ENCODE measurements around the gene PTDSS2. TPM values are rescaled to one million over a fixed set of nuclear protein-coding genes. Genes with fewer than 3 reads are reported as not detected.

The PTDSS2 gene
- total and polyA plus RNA-seq, 2 experiments from 2014 or later, result 22.7 to 145 TPM

DNA sequence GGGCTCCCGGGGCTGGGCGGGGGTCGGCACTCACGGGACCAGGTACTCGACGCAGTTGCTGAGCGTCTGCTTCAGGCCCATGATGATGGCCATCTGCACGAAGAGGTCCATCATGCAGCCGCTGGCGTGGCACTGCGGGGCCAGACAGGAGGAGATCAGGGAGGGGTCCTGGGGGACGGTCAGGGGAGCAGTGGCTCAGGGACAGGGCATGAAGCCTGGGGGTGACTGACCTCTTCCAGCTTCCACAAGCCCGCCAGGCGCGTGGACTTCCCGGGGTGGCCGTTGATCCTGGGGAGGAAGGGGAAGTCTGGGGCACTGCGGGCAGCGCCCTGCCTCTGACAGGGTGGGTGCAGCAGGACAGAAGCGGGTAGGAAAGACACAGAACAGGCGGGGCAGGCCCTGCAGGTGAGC is 29.2 kb upstream of the PTDSS2 start:
- Mint-ChIP-seq H3K4me1 (peaks cover 9% of the 10 kb centered on the region), H3K27ac (no peak overlapping the region), H3K9me3 (no peaks in the 10 kb centered on the region; the same call in 2 of the 3 replicates), H3K27me3 (ENCODE audit: insufficient read depth, low read depth, poor library complexity) (peaks cover 15% of the 10 kb centered on the region), H3K36me3 (ENCODE audit: low read depth) (no peaks in the 10 kb centered on the region), H3K4me3 (no peak overlapping the region)
- TF ChIP-seq ZNF331 (CRISPR knock-in tag; IDR thresholded peaks at IDR 0.05; ENCODE audit: low read depth) (no peak), NANOG (IDR thresholded peaks at IDR 0.05; ENCODE audit: borderline replicate concordance) (no peak), EZH2 (IDR thresholded peaks at IDR 0.05; ENCODE audit: low read depth, unreplicated experiment) (no peak), CREB1 (CRISPR knock-in tag; IDR thresholded peaks at IDR 0.05; ENCODE audit: low read depth) (no peak), POLR2AphosphoS5 (IDR thresholded peaks at IDR 0.05; ENCODE audit: low read depth) (no peak), CTCF (conservative IDR thresholded peaks at IDR 0.05; ENCODE audit: low read depth in 2 of 2) (no peak), STAT1 (IDR thresholded peaks at IDR 0.05; ENCODE audit: unreplicated experiment) (no peak), ZNF114 (CRISPR knock-in tag; IDR thresholded peaks at IDR 0.05) (no peak), JUNB (IDR thresholded peaks at IDR 0.05; ENCODE audit: unreplicated experiment) (no peak), EZH2phosphoT487 (IDR thresholded peaks at IDR 0.05; ENCODE audit: unreplicated experiment) (no peak)
- TF ChIP-seq, protein P1, sequence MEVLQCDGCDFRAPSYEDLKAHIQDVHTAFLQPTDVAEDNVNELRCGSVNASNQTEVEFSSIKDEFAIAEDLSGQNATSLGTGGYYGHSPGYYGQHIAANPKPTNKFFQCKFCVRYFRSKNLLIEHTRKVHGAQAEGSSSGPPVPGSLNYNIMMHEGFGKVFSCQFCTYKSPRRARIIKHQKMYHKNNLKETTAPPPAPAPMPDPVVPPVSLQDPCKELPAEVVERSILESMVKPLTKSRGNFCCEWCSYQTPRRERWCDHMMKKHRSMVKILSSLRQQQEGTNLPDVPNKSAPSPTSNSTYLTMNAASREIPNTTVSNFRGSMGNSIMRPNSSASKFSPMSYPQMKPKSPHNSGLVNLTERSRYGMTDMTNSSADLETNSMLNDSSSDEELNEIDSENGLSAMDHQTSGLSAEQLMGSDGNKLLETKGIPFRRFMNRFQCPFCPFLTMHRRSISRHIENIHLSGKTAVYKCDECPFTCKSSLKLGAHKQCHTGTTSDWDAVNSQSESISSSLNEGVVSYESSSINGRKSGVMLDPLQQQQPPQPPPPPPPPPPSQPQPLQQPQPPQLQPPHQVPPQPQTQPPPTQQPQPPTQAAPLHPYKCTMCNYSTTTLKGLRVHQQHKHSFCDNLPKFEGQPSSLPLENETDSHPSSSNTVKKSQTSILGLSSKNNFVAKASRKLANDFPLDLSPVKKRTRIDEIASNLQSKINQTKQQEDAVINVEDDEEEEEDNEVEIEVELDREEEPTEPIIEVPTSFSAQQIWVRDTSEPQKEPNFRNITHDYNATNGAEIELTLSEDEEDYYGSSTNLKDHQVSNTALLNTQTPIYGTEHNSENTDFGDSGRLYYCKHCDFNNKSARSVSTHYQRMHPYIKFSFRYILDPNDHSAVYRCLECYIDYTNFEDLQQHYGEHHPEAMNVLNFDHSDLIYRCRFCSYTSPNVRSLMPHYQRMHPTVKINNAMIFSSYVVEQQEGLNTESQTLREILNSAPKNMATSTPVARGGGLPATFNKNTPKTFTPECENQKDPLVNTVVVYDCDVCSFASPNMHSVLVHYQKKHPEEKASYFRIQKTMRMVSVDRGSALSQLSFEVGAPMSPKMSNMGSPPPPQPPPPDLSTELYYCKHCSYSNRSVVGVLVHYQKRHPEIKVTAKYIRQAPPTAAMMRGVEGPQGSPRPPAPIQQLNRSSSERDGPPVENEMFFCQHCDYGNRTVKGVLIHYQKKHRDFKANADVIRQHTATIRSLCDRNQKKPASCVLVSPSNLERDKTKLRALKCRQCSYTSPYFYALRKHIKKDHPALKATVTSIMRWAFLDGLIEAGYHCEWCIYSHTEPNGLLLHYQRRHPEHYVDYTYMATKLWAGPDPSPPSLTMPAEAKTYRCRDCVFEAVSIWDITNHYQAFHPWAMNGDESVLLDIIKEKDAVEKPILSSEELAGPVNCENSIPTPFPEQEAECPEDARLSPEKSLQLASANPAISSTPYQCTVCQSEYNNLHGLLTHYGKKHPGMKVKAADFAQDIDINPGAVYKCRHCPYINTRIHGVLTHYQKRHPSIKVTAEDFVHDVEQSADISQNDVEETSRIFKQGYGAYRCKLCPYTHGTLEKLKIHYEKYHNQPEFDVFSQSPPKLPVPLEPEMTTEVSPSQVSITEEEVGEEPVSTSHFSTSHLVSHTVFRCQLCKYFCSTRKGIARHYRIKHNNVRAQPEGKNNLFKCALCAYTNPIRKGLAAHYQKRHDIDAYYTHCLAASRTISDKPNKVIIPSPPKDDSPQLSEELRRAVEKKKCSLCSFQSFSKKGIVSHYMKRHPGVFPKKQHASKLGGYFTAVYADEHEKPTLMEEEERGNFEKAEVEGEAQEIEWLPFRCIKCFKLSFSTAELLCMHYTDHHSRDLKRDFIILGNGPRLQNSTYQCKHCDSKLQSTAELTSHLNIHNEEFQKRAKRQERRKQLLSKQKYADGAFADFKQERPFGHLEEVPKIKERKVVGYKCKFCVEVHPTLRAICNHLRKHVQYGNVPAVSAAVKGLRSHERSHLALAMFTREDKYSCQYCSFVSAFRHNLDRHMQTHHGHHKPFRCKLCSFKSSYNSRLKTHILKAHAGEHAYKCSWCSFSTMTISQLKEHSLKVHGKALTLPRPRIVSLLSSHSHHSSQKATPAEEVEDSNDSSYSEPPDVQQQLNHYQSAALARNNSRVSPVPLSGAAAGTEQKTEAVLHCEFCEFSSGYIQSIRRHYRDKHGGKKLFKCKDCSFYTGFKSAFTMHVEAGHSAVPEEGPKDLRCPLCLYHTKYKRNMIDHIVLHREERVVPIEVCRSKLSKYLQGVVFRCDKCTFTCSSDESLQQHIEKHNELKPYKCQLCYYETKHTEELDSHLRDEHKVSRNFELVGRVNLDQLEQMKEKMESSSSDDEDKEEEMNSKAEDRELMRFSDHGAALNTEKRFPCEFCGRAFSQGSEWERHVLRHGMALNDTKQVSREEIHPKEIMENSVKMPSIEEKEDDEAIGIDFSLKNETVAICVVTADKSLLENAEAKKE (CRISPR knock-in tag; IDR thresholded peaks at IDR 0.05), result no peak
- TF ChIP-seq, protein P2, sequence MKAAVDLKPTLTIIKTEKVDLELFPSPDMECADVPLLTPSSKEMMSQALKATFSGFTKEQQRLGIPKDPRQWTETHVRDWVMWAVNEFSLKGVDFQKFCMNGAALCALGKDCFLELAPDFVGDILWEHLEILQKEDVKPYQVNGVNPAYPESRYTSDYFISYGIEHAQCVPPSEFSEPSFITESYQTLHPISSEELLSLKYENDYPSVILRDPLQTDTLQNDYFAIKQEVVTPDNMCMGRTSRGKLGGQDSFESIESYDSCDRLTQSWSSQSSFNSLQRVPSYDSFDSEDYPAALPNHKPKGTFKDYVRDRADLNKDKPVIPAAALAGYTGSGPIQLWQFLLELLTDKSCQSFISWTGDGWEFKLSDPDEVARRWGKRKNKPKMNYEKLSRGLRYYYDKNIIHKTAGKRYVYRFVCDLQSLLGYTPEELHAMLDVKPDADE (IDR thresholded peaks at IDR 0.05), result no peak
- TF ChIP-seq, protein P3, sequence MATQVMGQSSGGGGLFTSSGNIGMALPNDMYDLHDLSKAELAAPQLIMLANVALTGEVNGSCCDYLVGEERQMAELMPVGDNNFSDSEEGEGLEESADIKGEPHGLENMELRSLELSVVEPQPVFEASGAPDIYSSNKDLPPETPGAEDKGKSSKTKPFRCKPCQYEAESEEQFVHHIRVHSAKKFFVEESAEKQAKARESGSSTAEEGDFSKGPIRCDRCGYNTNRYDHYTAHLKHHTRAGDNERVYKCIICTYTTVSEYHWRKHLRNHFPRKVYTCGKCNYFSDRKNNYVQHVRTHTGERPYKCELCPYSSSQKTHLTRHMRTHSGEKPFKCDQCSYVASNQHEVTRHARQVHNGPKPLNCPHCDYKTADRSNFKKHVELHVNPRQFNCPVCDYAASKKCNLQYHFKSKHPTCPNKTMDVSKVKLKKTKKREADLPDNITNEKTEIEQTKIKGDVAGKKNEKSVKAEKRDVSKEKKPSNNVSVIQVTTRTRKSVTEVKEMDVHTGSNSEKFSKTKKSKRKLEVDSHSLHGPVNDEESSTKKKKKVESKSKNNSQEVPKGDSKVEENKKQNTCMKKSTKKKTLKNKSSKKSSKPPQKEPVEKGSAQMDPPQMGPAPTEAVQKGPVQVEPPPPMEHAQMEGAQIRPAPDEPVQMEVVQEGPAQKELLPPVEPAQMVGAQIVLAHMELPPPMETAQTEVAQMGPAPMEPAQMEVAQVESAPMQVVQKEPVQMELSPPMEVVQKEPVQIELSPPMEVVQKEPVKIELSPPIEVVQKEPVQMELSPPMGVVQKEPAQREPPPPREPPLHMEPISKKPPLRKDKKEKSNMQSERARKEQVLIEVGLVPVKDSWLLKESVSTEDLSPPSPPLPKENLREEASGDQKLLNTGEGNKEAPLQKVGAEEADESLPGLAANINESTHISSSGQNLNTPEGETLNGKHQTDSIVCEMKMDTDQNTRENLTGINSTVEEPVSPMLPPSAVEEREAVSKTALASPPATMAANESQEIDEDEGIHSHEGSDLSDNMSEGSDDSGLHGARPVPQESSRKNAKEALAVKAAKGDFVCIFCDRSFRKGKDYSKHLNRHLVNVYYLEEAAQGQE (IDR thresholded peaks at IDR 0.05; ENCODE audit: unreplicated experiment), result no peak
- no peaks in the 10 kb centered on the region for H4K20me1 ChIP-seq (replicated peaks; ENCODE audit: insufficient read depth)
- DNase-seq (ENCODE audit: low spot score), result no peak
- peaks cover 12% of the 10 kb centered on the region for H3F3A ChIP-seq (replicated peaks; ENCODE audit: low read depth)
- H3K27ac ChIP-seq (ENCODE audit: low read depth), result no peak overlapping the region
- ATAC-seq, result no peak
- H3K27me3 ChIP-seq (ENCODE audit: insufficient read depth), result peaks cover 6% of the 10 kb centered on the region
- H2AFZ ChIP-seq, result no peak overlapping the region
- H3K4me2 ChIP-seq, result no peak overlapping the region
- no peaks in the 10 kb centered on the region; the same call in 1 of the 2 replicates for H3K4me1 ChIP-seq (ENCODE audit: insufficient read depth)
- H3K79me2 ChIP-seq (replicated peaks; ENCODE audit: insufficient read depth), result no peaks in the 10 kb centered on the region; the same call in 1 of the 2 replicates
- no peak overlapping the region for H3K4me3 ChIP-seq
- no peaks in the 10 kb centered on the region for H3K9me2 ChIP-seq (ENCODE audit: insufficient read depth)
- H3K36me3 ChIP-seq (ENCODE audit: insufficient read depth), result no peaks in the 10 kb centered on the region

Data from GM23338 (cell line).